Right renal pelvis (tissue), 4 donors: ENCODE data around the gene ANO8. TPM values are rescaled to one million over a fixed set of nuclear protein-coding genes. Genes with fewer than 3 reads are reported as not detected.
"Not testable (repeated sequence)": the region's sequence is repeated elsewhere in the genome, so short reads cannot be mapped to it uniquely, and the experiment has no call there.

ENCODE experiments used
- DNase-seq, 4 donors: peaks; one replicate each; pipeline ENCODE4 v3.0.0-alpha.2; 2013; ENCODE audit warnings: low read depth in 4 of 4, low spot score in 3 of 4, missing footprints in 1 of 4
- polyA plus RNA-seq, 4 donors: library from polyadenylated mRNA; unstranded; fragments of 120-200 nt; gene quantifications; one replicate each; pipeline ENCODE4 v1.2.1, GENCODE V29; 2013; ENCODE audit not compliant: insufficient read length in 4 of 4

The ANO8 gene
- polyA plus RNA-seq, 4 donors: 9.2 to 14.1 (median 10.3) TPM

GRCh38 chr19:17312189-17313113 lies 22.2 kb downstream of the ANO8 start:
- DNase-seq: no peak

- no peak for DNase-seq
These were observed 23.0 kb downstream of the ANO8 start for GRCh38 chr19:17311455-17312188.

- no peak for DNase-seq
These were observed 24.6 kb downstream of the ANO8 start for GRCh38 chr19:17309965-17310461.

GRCh38 chr19:17309198-17309964 lies 25.3 kb downstream of the ANO8 start, which contains the start of gene DDA1:
Gene DDA1, plus strand, starts transcription at chr19:17309563. Its CDS starts 92 bp downstream, at chr19:17309655.
- peak; percentile 95 to 99 (median 98) for DNase-seq

- DNase-seq: no peak
These were observed 26.7 kb downstream of the ANO8 start for GRCh38 chr19:17307876-17308377.

GRCh38 chr19:17306285-17306714 lies 28.4 kb downstream of the ANO8 start:
- DNase-seq: no peak

- peak; percentile 93 to 96 (median 95) for DNase-seq
These were observed 29.0 kb downstream of the ANO8 start, which contains the start of gene MRPL34 for GRCh38 chr19:17305517-17306284. Gene MRPL34, plus strand, starts transcription at chr19:17305872. Its CDS starts 21 bp downstream, at chr19:17305893.

GRCh38 chr19:17305216-17305516 lies 29.5 kb downstream of the ANO8 start:
- no peak for DNase-seq

- no peak for DNase-seq
These were observed 30.1 kb downstream of the ANO8 start for GRCh38 chr19:17304386-17305215.

GRCh38 chr19:17303940-17304267 lies 30.8 kb downstream of the ANO8 start:
- no peak for DNase-seq

- peak; percentile 85 to 91 (median 88) for DNase-seq
These were observed 31.3 kb downstream of the ANO8 start, which contains the start of gene ABHD8 for GRCh38 chr19:17303167-17303939. Gene ABHD8, minus strand, starts transcription at chr19:17303425. Its CDS starts 1,809 bp downstream, at chr19:17301616.

GRCh38 chr19:17302391-17303166 lies 32.1 kb downstream of the ANO8 start:
- no peak for DNase-seq

GRCh38 chr19:17300992-17301619 lies 33.5 kb downstream of the ANO8 start:
- no peak for DNase-seq

GRCh38 chr19:17296976-17297375 lies 37.7 kb downstream of the ANO8 start:
- no peak for DNase-seq

GRCh38 chr19:17296273-17296672 lies 38.4 kb downstream of the ANO8 start:
- no peak for DNase-seq

- not testable (repeated sequence) for DNase-seq
These were observed 39.1 kb downstream of the ANO8 start for GRCh38 chr19:17295551-17295950.
